Nephron (organoid): ENCODE data around the gene DRC3.

Experiments
- H3K27ac Mint-ChIP-seq, 3 experiments: 2 replicates each; pipeline ENCODE4 v1.8.0; 2020; ENCODE audit warnings: mixed read lengths in 3 of 3, mild to moderate bottlenecking in 2 of 3, moderate library complexity in 1 of 3
- H3K27me3 Mint-ChIP-seq: 2 replicates; pipeline ENCODE4 v1.8.0; 2021; ENCODE audit warnings: low read depth, mild to moderate bottlenecking, moderate library complexity, mixed read lengths
- H3K36me3 Mint-ChIP-seq: 2 replicates; pipeline ENCODE4 v1.8.0; 2020; ENCODE audit warnings: low read depth, mixed read lengths
- H3K4me1 Mint-ChIP-seq: 2 replicates; pipeline ENCODE4 v1.8.0; 2020; ENCODE audit warnings: mixed read lengths
- H3K4me3 Mint-ChIP-seq, 3 experiments: 2 replicates each; pipeline ENCODE4 v1.8.0; 2020; ENCODE audit warnings: mild to moderate bottlenecking in 3 of 3, mixed read lengths in 3 of 3, moderate library complexity in 2 of 3
- H3K9me3 Mint-ChIP-seq: 2 replicates; pipeline ENCODE4 v1.8.0; 2020; ENCODE audit warnings: mixed read lengths
- TF ChIP-seq, protein P1 (sequence below), 3 experiments: fragments of 200-600 bp; sonication (generic); IDR thresholded peaks; one replicate each; pipeline ENCODE4 v1.5.0; 2021; ENCODE audit warnings: antibody characterized with exemption in 3 of 3; ENCODE audit not compliant: unreplicated experiment in 3 of 3

DRC3 gene

GRCh38 chr17:18015593-18015992 is 42.9 kb downstream of the DRC3 start:
- H3K27me3 Mint-ChIP-seq: no peaks in the 10 kb centered on the region
- no peak overlapping the region for H3K4me3 Mint-ChIP-seq
- no peak overlapping the region for H3K27ac Mint-ChIP-seq
- peaks cover 12% of the 10 kb centered on the region for H3K36me3 Mint-ChIP-seq
- TF ChIP-seq, protein P1, sequence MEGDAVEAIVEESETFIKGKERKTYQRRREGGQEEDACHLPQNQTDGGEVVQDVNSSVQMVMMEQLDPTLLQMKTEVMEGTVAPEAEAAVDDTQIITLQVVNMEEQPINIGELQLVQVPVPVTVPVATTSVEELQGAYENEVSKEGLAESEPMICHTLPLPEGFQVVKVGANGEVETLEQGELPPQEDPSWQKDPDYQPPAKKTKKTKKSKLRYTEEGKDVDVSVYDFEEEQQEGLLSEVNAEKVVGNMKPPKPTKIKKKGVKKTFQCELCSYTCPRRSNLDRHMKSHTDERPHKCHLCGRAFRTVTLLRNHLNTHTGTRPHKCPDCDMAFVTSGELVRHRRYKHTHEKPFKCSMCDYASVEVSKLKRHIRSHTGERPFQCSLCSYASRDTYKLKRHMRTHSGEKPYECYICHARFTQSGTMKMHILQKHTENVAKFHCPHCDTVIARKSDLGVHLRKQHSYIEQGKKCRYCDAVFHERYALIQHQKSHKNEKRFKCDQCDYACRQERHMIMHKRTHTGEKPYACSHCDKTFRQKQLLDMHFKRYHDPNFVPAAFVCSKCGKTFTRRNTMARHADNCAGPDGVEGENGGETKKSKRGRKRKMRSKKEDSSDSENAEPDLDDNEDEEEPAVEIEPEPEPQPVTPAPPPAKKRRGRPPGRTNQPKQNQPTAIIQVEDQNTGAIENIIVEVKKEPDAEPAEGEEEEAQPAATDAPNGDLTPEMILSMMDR (IDR thresholded peaks at IDR 0.05; ENCODE audit: unreplicated experiment in 3 of 3): no peak
- peaks cover 18% of the 10 kb centered on the region for H3K4me1 Mint-ChIP-seq
- H3K9me3 Mint-ChIP-seq: no peaks in the 10 kb centered on the region

GRCh38 chr17:18016426-18016825 is 43.8 kb downstream of the DRC3 start:
- Mint-ChIP-seq H3K4me3 (no peak overlapping the region), H3K9me3 (no peaks in the 10 kb centered on the region), H3K36me3 (peaks cover 12% of the 10 kb centered on the region), H3K27ac (no peak overlapping the region), H3K4me1 (peaks cover 18% of the 10 kb centered on the region), H3K27me3 (no peaks in the 10 kb centered on the region)
- TF ChIP-seq, protein P1 (IDR thresholded peaks at IDR 0.05; ENCODE audit: unreplicated experiment in 3 of 3): no peak

- H3K27ac Mint-ChIP-seq: peak overlapping the region in 2 of 3 experiments; percentile 44 to 81
- TF ChIP-seq, protein P1 (IDR thresholded peaks at IDR 0.05; ENCODE audit: unreplicated experiment in 3 of 3): no peak
Observed at GRCh38 chr17:18017958-18018357, 45.3 kb downstream of the DRC3 start.

GRCh38 chr17:18018411-18018921 is 45.8 kb downstream of the DRC3 start:
- no peaks in the 10 kb centered on the region for H3K9me3 Mint-ChIP-seq
- H3K4me1 Mint-ChIP-seq: peaks cover 18% of the 10 kb centered on the region
- H3K4me3 Mint-ChIP-seq: no peak overlapping the region
- TF ChIP-seq, protein P1 (IDR thresholded peaks at IDR 0.05; ENCODE audit: unreplicated experiment in 3 of 3): no peak
- no peaks in the 10 kb centered on the region for H3K27me3 Mint-ChIP-seq
- peak overlapping the region in 2 of 3 experiments; percentile 44 to 81 for H3K27ac Mint-ChIP-seq
- peaks cover 12% of the 10 kb centered on the region for H3K36me3 Mint-ChIP-seq

More at GRCh38 chr17:18017958-18018357, 45.3 kb downstream of the DRC3 start:
- no peak overlapping the region for H3K4me3 Mint-ChIP-seq
- H3K36me3 Mint-ChIP-seq: peaks cover 12% of the 10 kb centered on the region
- H3K4me1 Mint-ChIP-seq: peaks cover 18% of the 10 kb centered on the region
- H3K27me3 Mint-ChIP-seq: no peaks in the 10 kb centered on the region
- no peaks in the 10 kb centered on the region for H3K9me3 Mint-ChIP-seq

DNA sequence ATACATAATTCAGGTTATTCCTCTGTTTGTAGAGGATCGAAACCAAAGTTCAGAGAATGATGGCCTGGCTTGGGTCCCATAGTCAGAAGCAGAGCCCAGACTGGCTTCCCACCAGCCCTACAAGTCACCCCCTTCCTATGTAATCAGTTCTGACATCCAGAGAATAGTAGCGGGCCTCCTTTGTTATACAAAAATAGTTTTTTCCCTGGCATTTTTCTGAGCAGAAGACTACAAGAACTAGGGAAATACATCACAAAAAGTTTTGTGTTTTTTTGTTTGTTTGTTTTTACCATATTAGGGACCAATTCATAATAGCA is 47.1 kb downstream of the DRC3 start:
- no peaks in the 10 kb centered on the region for H3K27me3 Mint-ChIP-seq
- H3K4me3 Mint-ChIP-seq: no peak overlapping the region
- peak overlapping the region in 2 of 3 experiments; percentile 78 to 87 for H3K27ac Mint-ChIP-seq
- H3K9me3 Mint-ChIP-seq: no peaks in the 10 kb centered on the region
- TF ChIP-seq, protein P1 (IDR thresholded peaks at IDR 0.05; ENCODE audit: unreplicated experiment in 3 of 3): no peak
- H3K36me3 Mint-ChIP-seq: peaks cover 12% of the 10 kb centered on the region
- H3K4me1 Mint-ChIP-seq: peaks cover 18% of the 10 kb centered on the region

DNA sequence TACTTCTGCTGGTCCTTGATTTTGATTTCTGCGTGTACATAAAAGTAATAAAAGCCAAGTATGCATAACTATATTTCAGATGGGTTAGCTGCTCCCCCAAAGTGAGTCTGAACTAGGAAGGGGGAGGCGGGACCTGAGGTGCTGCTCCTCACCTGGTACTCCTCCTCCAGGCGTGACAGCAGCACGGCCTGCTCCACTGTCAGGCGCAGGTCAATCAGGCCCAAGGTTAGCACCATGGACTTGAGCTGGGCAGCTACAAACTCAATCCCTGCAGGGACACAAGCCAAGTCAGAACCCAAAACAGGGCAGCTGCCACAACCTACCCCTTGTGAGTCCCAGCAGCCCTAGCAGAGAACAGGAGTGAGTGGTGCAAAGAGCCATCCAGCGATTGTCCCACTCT is 48.3 kb downstream of the DRC3 start:
- H3K36me3 Mint-ChIP-seq: peaks cover 9% of the 10 kb centered on the region
- H3K27ac Mint-ChIP-seq: no peak overlapping the region
- H3K4me3 Mint-ChIP-seq: no peak overlapping the region
- H3K9me3 Mint-ChIP-seq: no peaks in the 10 kb centered on the region
- peaks cover 18% of the 10 kb centered on the region for H3K4me1 Mint-ChIP-seq
- no peaks in the 10 kb centered on the region for H3K27me3 Mint-ChIP-seq
- TF ChIP-seq, protein P1 (IDR thresholded peaks at IDR 0.05; ENCODE audit: unreplicated experiment in 3 of 3): no peak
